Breast epithelium (tissue), 3 donors: ENCODE measurements around the gene NINJ2.

Experiments
- POLR2A ChIP-seq: fragments of 450-650 bp; IDR thresholded peaks from one replicate; pipeline ENCODE4 v1.6.1; 2016; ENCODE audit warnings: antibody characterized with exemption, mild to moderate bottlenecking, moderate library complexity
- POLR2AphosphoS5 ChIP-seq, 3 donors: sonication (generic); formaldehyde crosslinking; IDR thresholded peaks; one replicate each; pipeline ENCODE4 v1.6.1; 2017; ENCODE audit warnings: antibody characterized with exemption in 3 of 3

GRCh38 chr12:591167-592023, 71.8 kb downstream of the NINJ2 start:
- TF ChIP-seq POLR2AphosphoS5 (IDR thresholded peaks at IDR 0.05) = no peak
- no peak for TF ChIP-seq POLR2A
